Vagina (tissue), 2 donors: Measurements from ENCODE around the gene SLC36A4. TPM values are rescaled to one million over a fixed set of nuclear protein-coding genes. Genes with fewer than 3 reads are reported as not detected.

ENCODE experiments used
- DNase-seq, 2 donors: peaks; one replicate each; pipeline ENCODE4 v3.0.0-alpha.2; 2017; ENCODE audit errors: extremely low spot score in 2 of 2
- H3K27ac ChIP-seq: fragments of 200-600 bp; sonication (generic); one replicate; pipeline ENCODE4 v1.5.1; 2019
- H3K27me3 ChIP-seq: fragments of 200-600 bp; sonication (generic); one replicate; pipeline ENCODE4 v1.5.1; 2019
- H3K36me3 ChIP-seq, 2 donors: fragments of 200-600 bp; sonication (generic); one replicate each; pipeline ENCODE4 v1.5.1; 2017 to 2019
- H3K4me1 ChIP-seq: fragments of 200-600 bp; sonication (generic); one replicate; pipeline ENCODE4 v1.5.1; 2019
- H3K4me3 ChIP-seq, 2 donors: fragments of 200-600 bp; sonication (generic); 1 replicate in 1 of 2; 2 replicates in 1 of 2; pipeline ENCODE4 v1.5.1; 2016 to 2019
- H3K9me3 ChIP-seq: fragments of 200-600 bp; sonication (generic); one replicate; pipeline ENCODE4 v1.5.1; 2019
- CTCF ChIP-seq, 3 experiments: fragments of 450-650 bp in 2 of 3; fragments of 200-600 bp in 1 of 3; sonication (generic) in 1 of 3; IDR thresholded peaks; one replicate each; pipeline ENCODE4 v1.5.1; 2017 to 2019; ENCODE audit warnings: antibody characterized with exemption in 3 of 3, mild to moderate bottlenecking in 2 of 3, moderate library complexity in 2 of 3
- POLR2A ChIP-seq, 2 donors: fragments of 450-650 bp; IDR thresholded peaks; one replicate each; pipeline ENCODE4 v1.6.1; 2017; ENCODE audit warnings: antibody characterized with exemption in 2 of 2, mild to moderate bottlenecking in 2 of 2, moderate library complexity in 2 of 2
- POLR2AphosphoS5 ChIP-seq, 2 donors: sonication (generic); formaldehyde crosslinking; IDR thresholded peaks; one replicate each; pipeline ENCODE4 v1.9.0; 2017; ENCODE audit warnings: antibody characterized with exemption in 2 of 2, mild to moderate bottlenecking in 2 of 2, low read depth in 1 of 2; ENCODE audit not compliant: insufficient read depth in 1 of 2
- intact Hi-C: fragments of 100-400 bp; cut with DNase I; formaldehyde crosslinking; loops from one replicate; pipeline ENCODE4 v1.15.1; 2023
- total RNA-seq: library from RNA; depleted of rRNA; stranded (reverse); fragments of >200 nt; gene quantifications from one replicate; pipeline ENCODE4 v1.2.3, GENCODE V29; 2016

SLC36A4 gene
- total RNA-seq, 1 donor from 2014 or later = 16.7 TPM

- no peaks in the 10 kb centered on the region for H3K9me3 ChIP-seq
- peaks cover 0 to 23% of the 10 kb centered on the region in 2 donors for H3K36me3 ChIP-seq
- no peaks in the 10 kb centered on the region for H3K4me1 ChIP-seq
- no peak overlapping the region for H3K4me3 ChIP-seq
- no peaks in the 10 kb centered on the region for H3K27me3 ChIP-seq
- no peak overlapping the region for H3K27ac ChIP-seq
- DNase-seq = no peak
- intact Hi-C loops = no loop called here
- TF ChIP-seq POLR2AphosphoS5 (IDR thresholded peaks at IDR 0.05; ENCODE audit: insufficient read depth in 1 of 2, low read depth in 1 of 2) (no peak), POLR2A (IDR thresholded peaks at IDR 0.05) (no peak), CTCF (IDR thresholded peaks at IDR 0.05) (no peak)
These were observed 31.6 kb downstream of the SLC36A4 start for GRCh38 chr11:93166194-93166593.

GRCh38 chr11:93160808-93161207 is 37.0 kb downstream of the SLC36A4 start:
- H3K27me3 ChIP-seq = no peaks in the 10 kb centered on the region
- no peaks in the 10 kb centered on the region for H3K4me1 ChIP-seq
- TF ChIP-seq CTCF (IDR thresholded peaks at IDR 0.05) (no peak), POLR2A (IDR thresholded peaks at IDR 0.05) (no peak), POLR2AphosphoS5 (IDR thresholded peaks at IDR 0.05; ENCODE audit: insufficient read depth in 1 of 2, low read depth in 1 of 2) (no peak)
- no peaks in the 10 kb centered on the region for H3K9me3 ChIP-seq
- H3K4me3 ChIP-seq = no peak overlapping the region
- DNase-seq = no peak
- H3K27ac ChIP-seq = no peak overlapping the region
- intact Hi-C loops = no loop called here
- peaks cover 0 to 18% of the 10 kb centered on the region in 2 donors for H3K36me3 ChIP-seq

GRCh38 chr11:93160156-93160555 is 37.6 kb downstream of the SLC36A4 start:
- no peak overlapping the region for H3K4me3 ChIP-seq
- H3K9me3 ChIP-seq = no peaks in the 10 kb centered on the region
- peaks cover 0 to 18% of the 10 kb centered on the region in 2 donors for H3K36me3 ChIP-seq
- no peak overlapping the region for H3K27ac ChIP-seq
- intact Hi-C loops = no loop called here
- TF ChIP-seq CTCF (IDR thresholded peaks at IDR 0.05) = no peak
- no peak for TF ChIP-seq POLR2A (IDR thresholded peaks at IDR 0.05)
- TF ChIP-seq POLR2AphosphoS5 (IDR thresholded peaks at IDR 0.05; ENCODE audit: insufficient read depth in 1 of 2, low read depth in 1 of 2) = no peak
- no peak for DNase-seq
- H3K27me3 ChIP-seq = no peaks in the 10 kb centered on the region
- no peaks in the 10 kb centered on the region for H3K4me1 ChIP-seq

GRCh38 chr11:93159721-93160120 is 38.1 kb downstream of the SLC36A4 start:
- DNase-seq = no peak
- peaks cover 0 to 18% of the 10 kb centered on the region in 2 donors for H3K36me3 ChIP-seq
- TF ChIP-seq CTCF (IDR thresholded peaks at IDR 0.05) (no peak), POLR2A (IDR thresholded peaks at IDR 0.05) (no peak), POLR2AphosphoS5 (IDR thresholded peaks at IDR 0.05; ENCODE audit: insufficient read depth in 1 of 2, low read depth in 1 of 2) (no peak)
- intact Hi-C loops = no loop called here
- H3K4me1 ChIP-seq = no peaks in the 10 kb centered on the region
- no peaks in the 10 kb centered on the region for H3K27me3 ChIP-seq
- H3K9me3 ChIP-seq = no peaks in the 10 kb centered on the region
- H3K27ac ChIP-seq = no peak overlapping the region
- H3K4me3 ChIP-seq = no peak overlapping the region

- H3K36me3 ChIP-seq = no peaks in the 10 kb centered on the region
- intact Hi-C loops = no loop called here
- no peak overlapping the region for H3K27ac ChIP-seq
- H3K4me3 ChIP-seq = no peak overlapping the region
- no peak for TF ChIP-seq POLR2AphosphoS5 (IDR thresholded peaks at IDR 0.05; ENCODE audit: insufficient read depth in 1 of 2, low read depth in 1 of 2)
- no peak for TF ChIP-seq CTCF (IDR thresholded peaks at IDR 0.05)
- TF ChIP-seq POLR2A (IDR thresholded peaks at IDR 0.05) = no peak
- no peak for DNase-seq
- no peaks in the 10 kb centered on the region for H3K27me3 ChIP-seq
- H3K4me1 ChIP-seq = no peaks in the 10 kb centered on the region
- no peaks in the 10 kb centered on the region for H3K9me3 ChIP-seq
These were observed 42.1 kb downstream of the SLC36A4 start for GRCh38 chr11:93155738-93156137.
